Fibroblast of skin of abdomen (primary cell): Measurements from ENCODE around the gene REM2.
"Not testable (repeated sequence)": the region's sequence is repeated elsewhere in the genome, so short reads cannot be mapped to it uniquely, and the experiment has no call there.

ENCODE experiments used
- DNase-seq: peaks from one replicate; pipeline ENCODE4 v3.0.0-alpha.2; 2013

Gene REM2

GRCh38 chr14:22848351-22849164 lies 34.5 kb upstream of the REM2 start:
- DNase-seq, result peak; percentile 94

- peak; percentile 20 for DNase-seq
Observed at GRCh38 chr14:22849212-22849819, 33.7 kb upstream of the REM2 start.

- peak; percentile 89 for DNase-seq
Observed at GRCh38 chr14:22850944-22851764, 31.9 kb upstream of the REM2 start.

GRCh38 chr14:22852178-22852577 lies 30.8 kb upstream of the REM2 start:
- DNase-seq, result not testable (repeated sequence)

- DNase-seq, result no peak
Observed at GRCh38 chr14:22852599-22852939, 30.5 kb upstream of the REM2 start.

GRCh38 chr14:22852940-22853767 lies 29.9 kb upstream of the REM2 start:
- peak; percentile 84 for DNase-seq

- not testable (repeated sequence) for DNase-seq
Observed at GRCh38 chr14:22854296-22854695, 28.7 kb upstream of the REM2 start.

- no peak for DNase-seq
Observed at GRCh38 chr14:22854963-22855724, 27.9 kb upstream of the REM2 start.

GRCh38 chr14:22856428-22856827 lies 26.6 kb upstream of the REM2 start:
- DNase-seq, result no peak

GRCh38 chr14:22860377-22860776 lies 22.6 kb upstream of the REM2 start:
- DNase-seq, result not testable (repeated sequence)

- no peak for DNase-seq
Observed at GRCh38 chr14:22861651-22862050, 21.4 kb upstream of the REM2 start.

GRCh38 chr14:22864979-22865378 lies 18.0 kb upstream of the REM2 start:
- DNase-seq, result no peak

GRCh38 chr14:22865424-22866405 lies 17.3 kb upstream of the REM2 start:
- DNase-seq, result no peak

GRCh38 chr14:22866874-22867273 lies 16.1 kb upstream of the REM2 start:
- DNase-seq, result no peak

GRCh38 chr14:22870811-22871223 lies 12.2 kb upstream of the REM2 start:
- no peak for DNase-seq

GRCh38 chr14:22871224-22872032 lies 11.6 kb upstream of the REM2 start, which contains the start of gene LRP10:
Gene LRP10, plus strand, starts transcription at chr14:22871740. Its CDS starts 564 bp downstream, at chr14:22872304.
- peak; percentile 73 for DNase-seq

GRCh38 chr14:22872033-22872832 lies 10.8 kb upstream of the REM2 start:
- DNase-seq, result peak; percentile 77

- DNase-seq, result no peak
Observed at GRCh38 chr14:22872833-22873520, 10.0 kb upstream of the REM2 start.
